Natural killer cell (primary cell): ENCODE measurements around the gene TPSB2. TPM values are rescaled to one million over a fixed set of nuclear protein-coding genes. Genes with fewer than 3 reads are reported as not detected.
"Not testable (repeated sequence)": the region's sequence is repeated elsewhere in the genome, so short reads cannot be mapped to it uniquely, and the experiment has no call there.

Experiments
- ATAC-seq, 3 donors: fragments of 150-1000 bp in 2 of 3; fragments of 200-7000 bp in 1 of 3; cut with Tn5 transposase; 1 replicate in 1 of 3; 2 replicates in 2 of 3; pipeline ENCODE4 v1.10.0; 2021; ENCODE audit warnings: mild to moderate bottlenecking in 2 of 3, moderate library complexity in 2 of 3
- DNase-seq, 2 donors: peaks; one replicate each; pipeline versions ENCODE4 v3.0.0 to v3.0.0-alpha.2; 2013 to 2021; ENCODE audit warnings: mixed read lengths in 1 of 2
- H3K27ac ChIP-seq: one replicate; pipeline ENCODE4 v1.5.1; 2013; ENCODE audit warnings: mild to moderate bottlenecking, low read length
- H3K27me3 ChIP-seq: one replicate; pipeline ENCODE4 v1.6.1; 2013; ENCODE audit warnings: low read length; ENCODE audit not compliant: control insufficient read depth, insufficient read depth
- H3K36me3 ChIP-seq: one replicate; pipeline ENCODE4 v1.6.1; 2013; ENCODE audit warnings: low read length; ENCODE audit not compliant: control insufficient read depth, insufficient read depth
- H3K4me1 ChIP-seq: one replicate; pipeline ENCODE4 v1.6.1; 2013; ENCODE audit warnings: low read length; ENCODE audit not compliant: control insufficient read depth, insufficient read depth
- H3K4me3 ChIP-seq: one replicate; pipeline ENCODE4 v1.5.1; 2013; ENCODE audit warnings: low read length
- H3K9me3 ChIP-seq: one replicate; pipeline ENCODE4 v1.6.1; 2013; ENCODE audit warnings: low read length; ENCODE audit not compliant: control insufficient read depth, insufficient read depth
- H3K27ac Mint-ChIP-seq, 2 donors: one replicate each; pipeline ENCODE4 v1.8.0; 2022; ENCODE audit warnings: mild to moderate bottlenecking in 2 of 2, mixed read lengths in 2 of 2, moderate library complexity in 1 of 2
- H3K27me3 Mint-ChIP-seq, 2 donors: one replicate each; pipeline ENCODE4 v1.8.0; 2022; ENCODE audit warnings: low read depth in 2 of 2, mixed read lengths in 2 of 2
- H3K36me3 Mint-ChIP-seq: one replicate; pipeline ENCODE4 v1.8.0; 2022; ENCODE audit warnings: mixed read lengths
- H3K4me1 Mint-ChIP-seq, 2 donors: one replicate each; pipeline ENCODE4 v1.8.0; 2022; ENCODE audit warnings: mixed read lengths in 2 of 2
- H3K4me3 Mint-ChIP-seq: one replicate; pipeline ENCODE4 v1.8.0; 2022; ENCODE audit warnings: mild to moderate bottlenecking, moderate library complexity, mixed read lengths
- H3K9me3 Mint-ChIP-seq, 2 donors: one replicate each; pipeline ENCODE4 v1.8.0; 2022; ENCODE audit warnings: mixed read lengths in 2 of 2
- CTCF ChIP-seq: fragments of 200-600 bp; IDR thresholded peaks from one replicate; pipeline ENCODE4 v1.8.0; 2022; ENCODE audit warnings: antibody characterized with exemption
- WGBS: methylation state at CpG from one replicate; pipeline ENCODE4 v1.1.7; 2013; ENCODE audit warnings: missing lambda C conversion rate; ENCODE audit not compliant: insufficient coverage; 5-methylcytosine and 5-hydroxymethylcytosine counted together
- intact Hi-C: fragments of 100-400 bp; cut with micrococcal nuclease; formaldehyde crosslinking; loops from one replicate; pipeline ENCODE4 v1.14.2; 2022
- total RNA-seq, 4 donors: library from RNA; stranded (reverse); fragments of 120-200 nt in 1 of 4; gene quantifications; one replicate each; pipeline versions ENCODE4 v1.2.3 to v1.2.4, GENCODE V29; 2013 to 2022

Gene TPSB2
- total RNA-seq, 3 donors from 2014 or later (not counting 1 experiment from before 2014, with no cell fraction given): 12.6 TPM; not detected in 2

GRCh38 chr16:1247903-1248537 lies 18.0 kb upstream of the TPSB2 start:
- H3K4me3 ChIP-seq, ATAC-seq, H3K27ac ChIP-seq, H3K36me3 ChIP-seq, intact Hi-C loops, DNase-seq, H3K27me3 ChIP-seq, H3K9me3 ChIP-seq, H3K4me3 Mint-ChIP-seq, H3K36me3 Mint-ChIP-seq, H3K9me3 Mint-ChIP-seq, H3K4me1 Mint-ChIP-seq, H3K27ac Mint-ChIP-seq, H3K27me3 Mint-ChIP-seq: not testable (repeated sequence)
- peaks cover 23% of the 10 kb centered on the region for H3K4me1 ChIP-seq
- 87% methylated on average over 14 of the region's 14 CpGs for WGBS

GRCh38 chr16:1245452-1246020 lies 15.6 kb upstream of the TPSB2 start:
- H3K27ac Mint-ChIP-seq: peak overlapping the region; percentile 31 to 87
- Histone ChIP-seq H3K4me3 (no peak overlapping the region), H3K9me3 (no peaks in the 10 kb centered on the region), H3K36me3 (no peaks in the 10 kb centered on the region), H3K4me1 (peaks cover 23% of the 10 kb centered on the region), H3K27me3 (no peaks in the 10 kb centered on the region), H3K27ac (no peak overlapping the region)
- intact Hi-C loops: no loop called here
- H3K27me3 Mint-ChIP-seq: no peaks in the 10 kb centered on the region
- peaks cover 8 to 9% of the 10 kb centered on the region in 2 donors for H3K4me1 Mint-ChIP-seq
- WGBS: 18% methylated on average over 21 of the region's 22 CpGs
- no peak for ATAC-seq
- DNase-seq: no peak
- no peaks in the 10 kb centered on the region for H3K9me3 Mint-ChIP-seq
- H3K36me3 Mint-ChIP-seq: no peaks in the 10 kb centered on the region
- TF ChIP-seq CTCF: no peak
- peak overlapping the region; percentile 32 for H3K4me3 Mint-ChIP-seq

GRCh38 chr16:1244881-1245280 lies 14.9 kb upstream of the TPSB2 start:
- ATAC-seq: peak; percentile 75 to 85 (median 83)
- Mint-ChIP-seq H3K27me3 (no peaks in the 10 kb centered on the region), H3K9me3 (no peaks in the 10 kb centered on the region), H3K27ac (peak overlapping the region; percentile 31 to 87), H3K4me3 (no peak overlapping the region), H3K4me1 (peaks cover 8 to 9% of the 10 kb centered on the region in 2 donors), H3K36me3 (no peaks in the 10 kb centered on the region)
- intact Hi-C loops: no loop called here
- TF ChIP-seq CTCF: no peak
- DNase-seq: peak; percentile 37 to 62
- peaks cover 23% of the 10 kb centered on the region for H3K4me1 ChIP-seq
- no peak overlapping the region for H3K4me3 ChIP-seq
- WGBS: 46% methylated on average over 11 of the region's 12 CpGs
- no peak overlapping the region for H3K27ac ChIP-seq
- no peaks in the 10 kb centered on the region for H3K9me3 ChIP-seq
- no peaks in the 10 kb centered on the region for H3K27me3 ChIP-seq
- no peaks in the 10 kb centered on the region for H3K36me3 ChIP-seq

GRCh38 chr16:1243907-1244850 lies 14.2 kb upstream of the TPSB2 start:
- WGBS: 71% methylated on average over 23 of the region's 32 CpGs
- peak in 1 of 3 donors; percentile 3 for ATAC-seq
- H3K27me3 ChIP-seq, H3K9me3 Mint-ChIP-seq, H3K4me3 ChIP-seq, H3K36me3 ChIP-seq, intact Hi-C loops, H3K27ac ChIP-seq, H3K27me3 Mint-ChIP-seq, H3K4me1 Mint-ChIP-seq, H3K9me3 ChIP-seq, DNase-seq, H3K4me3 Mint-ChIP-seq, H3K36me3 Mint-ChIP-seq: not testable (repeated sequence)
- peak overlapping the region in 1 of 2 donors; percentile 87 for H3K27ac Mint-ChIP-seq
- H3K4me1 ChIP-seq: peaks cover 23% of the 10 kb centered on the region

- 76% methylated on average over 6 of the region's 11 CpGs for WGBS
- H3K27ac Mint-ChIP-seq, H3K36me3 Mint-ChIP-seq, H3K27me3 Mint-ChIP-seq, H3K4me1 Mint-ChIP-seq, H3K27ac ChIP-seq, ATAC-seq, DNase-seq, H3K9me3 Mint-ChIP-seq, H3K36me3 ChIP-seq, H3K9me3 ChIP-seq, intact Hi-C loops, H3K4me3 ChIP-seq, H3K4me3 Mint-ChIP-seq, H3K27me3 ChIP-seq: not testable (repeated sequence)
- peaks cover 23% of the 10 kb centered on the region for H3K4me1 ChIP-seq
These were observed 13.4 kb upstream of the TPSB2 start for GRCh38 chr16:1243363-1243762.

GRCh38 chr16:1241081-1241480 lies 11.1 kb upstream of the TPSB2 start:
- H3K27me3 Mint-ChIP-seq, H3K4me1 Mint-ChIP-seq, H3K36me3 ChIP-seq, intact Hi-C loops, H3K4me3 Mint-ChIP-seq, H3K27me3 ChIP-seq, H3K27ac ChIP-seq, H3K36me3 Mint-ChIP-seq, H3K4me3 ChIP-seq, DNase-seq, H3K27ac Mint-ChIP-seq, H3K9me3 Mint-ChIP-seq, H3K9me3 ChIP-seq, ATAC-seq: not testable (repeated sequence)
- H3K4me1 ChIP-seq: peaks cover 21% of the 10 kb centered on the region
- 75% methylated on average over 5 of the region's 15 CpGs for WGBS
